Smooth muscle cell of the brain vasculature (primary cell): ENCODE data around the gene KRTAP10-12.
"Not testable (repeated sequence)": the region's sequence is repeated elsewhere in the genome, so short reads cannot be mapped to it uniquely, and the experiment has no call there.

Source experiments
- DNase-seq: peaks from one replicate; pipeline ENCODE4 v3.0.0-alpha.2; 2012; ENCODE audit warnings: low read depth, low spot score

KRTAP10-12 gene

GRCh38 chr21:44697172-44697810 is at the start of gene KRTAP10-12:
KRTAP10-12 (plus strand) TSS chr21:44697172; CDS start chr21:44697202, 30 bp downstream.
- not testable (repeated sequence) for DNase-seq

GRCh38 chr21:44647222-44647552 is 49.8 kb upstream of the KRTAP10-12 start:
- DNase-seq: no peak

- no peak for DNase-seq
These were observed 48.2 kb upstream of the KRTAP10-12 start for GRCh38 chr21:44648557-44649311.

GRCh38 chr21:44649521-44650100 is 47.4 kb upstream of the KRTAP10-12 start:
- no peak for DNase-seq

GRCh38 chr21:44650265-44650972 is 46.6 kb upstream of the KRTAP10-12 start:
- DNase-seq: no peak

GRCh38 chr21:44650973-44651675 is 45.8 kb upstream of the KRTAP10-12 start:
- DNase-seq: no peak

GRCh38 chr21:44653123-44653522 is 43.8 kb upstream of the KRTAP10-12 start:
- DNase-seq: no peak

- no peak for DNase-seq
These were observed 43.1 kb upstream of the KRTAP10-12 start for GRCh38 chr21:44653656-44654575.

- DNase-seq: no peak
These were observed 42.3 kb upstream of the KRTAP10-12 start, which contains the start of gene KRTAP12-4 for GRCh38 chr21:44654576-44655175. KRTAP12-4 (minus strand) TSS chr21:44654659; CDS start chr21:44654614, 45 bp downstream.

- DNase-seq: no peak
These were observed 40.1 kb upstream of the KRTAP10-12 start for GRCh38 chr21:44656868-44657267.

- DNase-seq: no peak
These were observed 39.1 kb upstream of the KRTAP10-12 start, which contains the start of gene KRTAP12-3 for GRCh38 chr21:44657635-44658540. KRTAP12-3 (plus strand) TSS chr21:44657932; CDS start chr21:44657980, 48 bp downstream.

- DNase-seq: no peak
These were observed 38.4 kb upstream of the KRTAP10-12 start for GRCh38 chr21:44658541-44658910.

- DNase-seq: no peak
These were observed 37.9 kb upstream of the KRTAP10-12 start for GRCh38 chr21:44658913-44659595.

- not testable (repeated sequence) for DNase-seq
These were observed 35.4 kb upstream of the KRTAP10-12 start for GRCh38 chr21:44661567-44661966.

- DNase-seq: no peak
These were observed 32.3 kb upstream of the KRTAP10-12 start for GRCh38 chr21:44664691-44665090.

GRCh38 chr21:44666401-44667320 is 30.3 kb upstream of the KRTAP10-12 start, which contains the start of gene KRTAP12-2:
KRTAP12-2 (minus strand) TSS chr21:44666927; CDS start chr21:44666886, 41 bp downstream.
- DNase-seq: no peak

GRCh38 chr21:44667612-44668011 is 29.4 kb upstream of the KRTAP10-12 start:
- DNase-seq: no peak
